HG03039 (cell line): ENCODE measurements around the gene CENPE.
"Not testable (repeated sequence)": the region's sequence is repeated elsewhere in the genome, so short reads cannot be mapped to it uniquely, and the experiment has no call there.

Source experiments
- ATAC-seq: cut with Tn5 transposase; IDR thresholded peaks from one replicate; pipeline ENCODE4 v1.9.1; 2021; ENCODE audit warnings: mild to moderate bottlenecking, moderate library complexity; ENCODE audit not compliant: unreplicated experiment

Gene CENPE

GRCh38 chr4:103198111-103198765, at the start of gene CENPE:
Gene CENPE, minus strand, starts transcription at chr4:103198343. Its CDS starts 24 bp downstream, at chr4:103198319.
- ATAC-seq = peak; percentile 91

- ATAC-seq = no peak
These were observed 46.1 kb upstream of the CENPE start for GRCh38 chr4:103244251-103244650.

- not testable (repeated sequence) for ATAC-seq
These were observed 32.8 kb upstream of the CENPE start for GRCh38 chr4:103230938-103231337.

- not testable (repeated sequence) for ATAC-seq
These were observed 25.4 kb upstream of the CENPE start for GRCh38 chr4:103223556-103223955.

- no peak for ATAC-seq
These were observed 9.5 kb upstream of the CENPE start for GRCh38 chr4:103207673-103208072.

- ATAC-seq = no peak
These were observed 6.0 kb upstream of the CENPE start for GRCh38 chr4:103204111-103204510.

GRCh38 chr4:103201724-103202123, 3.6 kb upstream of the CENPE start:
- ATAC-seq = no peak

GRCh38 chr4:103201253-103201652, 3.1 kb upstream of the CENPE start:
- ATAC-seq = no peak

GRCh38 chr4:103199009-103199408, 866 bp upstream of the CENPE start:
- ATAC-seq = no peak

- peak; percentile 43 for ATAC-seq
These were observed 405 bp downstream of the CENPE start for GRCh38 chr4:103197765-103198110.

- no peak for ATAC-seq
These were observed 4.7 kb downstream of the CENPE start for GRCh38 chr4:103193457-103193856.

GRCh38 chr4:103171006-103171405, 27.1 kb downstream of the CENPE start:
- no peak for ATAC-seq

GRCh38 chr4:103169750-103170149, 28.4 kb downstream of the CENPE start:
- ATAC-seq = not testable (repeated sequence)

GRCh38 chr4:103168993-103169392, 29.1 kb downstream of the CENPE start:
- ATAC-seq = no peak

- ATAC-seq = no peak
These were observed 36.0 kb downstream of the CENPE start for GRCh38 chr4:103162176-103162575.

GRCh38 chr4:103158760-103159159, 39.4 kb downstream of the CENPE start:
- no peak for ATAC-seq

- no peak for ATAC-seq
These were observed 42.0 kb downstream of the CENPE start for GRCh38 chr4:103156106-103156505.

- ATAC-seq = no peak
These were observed 45.8 kb downstream of the CENPE start for GRCh38 chr4:103152381-103152780.

GRCh38 chr4:103150677-103151076, 47.5 kb downstream of the CENPE start:
- no peak for ATAC-seq

GRCh38 chr4:103144926-103145325, 53.2 kb downstream of the CENPE start:
- no peak for ATAC-seq

- ATAC-seq = no peak
These were observed 60.7 kb downstream of the CENPE start for GRCh38 chr4:103137446-103137827.

GRCh38 chr4:103136671-103137445, 61.3 kb downstream of the CENPE start:
- no peak for ATAC-seq
